OCI-LY3 (cell line): Measurements from ENCODE around the gene UBE2S.

Experiments
- CTCF ChIP-seq: fragments of 200-600, 300-600 bp; sonication (generic); IDR thresholded peaks from 2 replicates; pipeline ENCODE4 v1.5.1; 2014; ENCODE audit warnings: antibody characterized with exemption, low read length, low read depth
- EZH2phosphoT487 ChIP-seq: fragments of 200-600 bp; shearing (Covaris generic); IDR thresholded peaks from 2 replicates; pipeline ENCODE4 v1.6.1; 2018; ENCODE audit warnings: antibody characterized with exemption, mixed run types, low read depth

- TF ChIP-seq EZH2phosphoT487 (no peak), CTCF (no peak)
Observed at GRCh38 chr19:55386493-55386971, 21.1 kb downstream of the UBE2S start.
